Measurements from ENCODE around the gene CORO2B.

CORO2B gene

DNA sequence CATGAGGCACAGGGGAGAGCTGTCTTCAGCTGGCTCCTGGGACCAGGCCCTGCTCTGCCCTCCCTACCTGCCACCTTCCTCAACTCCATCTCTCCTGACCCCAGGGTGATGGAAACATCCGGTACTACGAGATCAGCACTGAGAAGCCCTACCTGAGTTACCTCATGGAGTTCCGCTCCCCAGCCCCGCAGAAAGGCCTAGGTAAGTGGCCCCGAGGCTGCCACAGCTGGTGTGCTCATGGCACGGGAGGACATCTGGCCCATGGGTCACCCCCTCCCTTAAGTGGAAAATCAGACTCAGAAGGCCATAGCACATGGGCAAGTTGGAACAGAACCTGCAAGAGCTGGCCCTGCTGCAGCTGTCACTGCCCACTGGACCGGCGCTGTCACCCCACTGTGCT is 136.3 kb downstream of the CORO2B start:
- DNase-seq (ENCODE audit: low read depth), result no peak
- H3K4me3 ChIP-seq (ENCODE audit: control insufficient read depth, low read depth, low read length), result no peak overlapping the region
- TF ChIP-seq, protein P1, sequence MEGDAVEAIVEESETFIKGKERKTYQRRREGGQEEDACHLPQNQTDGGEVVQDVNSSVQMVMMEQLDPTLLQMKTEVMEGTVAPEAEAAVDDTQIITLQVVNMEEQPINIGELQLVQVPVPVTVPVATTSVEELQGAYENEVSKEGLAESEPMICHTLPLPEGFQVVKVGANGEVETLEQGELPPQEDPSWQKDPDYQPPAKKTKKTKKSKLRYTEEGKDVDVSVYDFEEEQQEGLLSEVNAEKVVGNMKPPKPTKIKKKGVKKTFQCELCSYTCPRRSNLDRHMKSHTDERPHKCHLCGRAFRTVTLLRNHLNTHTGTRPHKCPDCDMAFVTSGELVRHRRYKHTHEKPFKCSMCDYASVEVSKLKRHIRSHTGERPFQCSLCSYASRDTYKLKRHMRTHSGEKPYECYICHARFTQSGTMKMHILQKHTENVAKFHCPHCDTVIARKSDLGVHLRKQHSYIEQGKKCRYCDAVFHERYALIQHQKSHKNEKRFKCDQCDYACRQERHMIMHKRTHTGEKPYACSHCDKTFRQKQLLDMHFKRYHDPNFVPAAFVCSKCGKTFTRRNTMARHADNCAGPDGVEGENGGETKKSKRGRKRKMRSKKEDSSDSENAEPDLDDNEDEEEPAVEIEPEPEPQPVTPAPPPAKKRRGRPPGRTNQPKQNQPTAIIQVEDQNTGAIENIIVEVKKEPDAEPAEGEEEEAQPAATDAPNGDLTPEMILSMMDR (IDR thresholded peaks at IDR 0.05; ENCODE audit: control insufficient read depth, insufficient read depth, low read depth, low read length, missing control alignments), result no peak

DNA sequence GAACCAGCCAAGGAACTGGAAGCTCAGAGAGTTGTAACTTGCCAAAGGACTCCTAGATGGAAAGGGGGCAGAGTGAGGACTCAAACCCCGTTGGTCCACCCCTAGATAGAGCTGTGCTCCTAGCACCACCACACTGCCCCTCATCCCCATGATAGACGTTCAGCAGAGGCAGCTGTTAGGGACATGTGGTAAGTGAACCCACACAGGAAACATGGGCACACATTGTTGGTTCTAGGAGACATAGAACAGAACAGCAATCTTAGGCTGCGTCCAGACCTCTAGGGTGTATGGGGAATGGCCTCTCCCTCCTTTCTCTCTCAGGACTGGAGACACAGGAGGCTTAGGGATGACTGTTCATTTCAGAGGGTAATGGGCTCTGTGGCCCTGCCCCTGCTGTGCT is 139.2 kb downstream of the CORO2B start:
- TF ChIP-seq, protein P1 (IDR thresholded peaks at IDR 0.05; ENCODE audit: control insufficient read depth, insufficient read depth, low read depth, low read length, missing control alignments), result no peak
- no peak for DNase-seq (ENCODE audit: low read depth)
- no peak overlapping the region for H3K4me3 ChIP-seq (ENCODE audit: control insufficient read depth, low read depth, low read length)

DNA sequence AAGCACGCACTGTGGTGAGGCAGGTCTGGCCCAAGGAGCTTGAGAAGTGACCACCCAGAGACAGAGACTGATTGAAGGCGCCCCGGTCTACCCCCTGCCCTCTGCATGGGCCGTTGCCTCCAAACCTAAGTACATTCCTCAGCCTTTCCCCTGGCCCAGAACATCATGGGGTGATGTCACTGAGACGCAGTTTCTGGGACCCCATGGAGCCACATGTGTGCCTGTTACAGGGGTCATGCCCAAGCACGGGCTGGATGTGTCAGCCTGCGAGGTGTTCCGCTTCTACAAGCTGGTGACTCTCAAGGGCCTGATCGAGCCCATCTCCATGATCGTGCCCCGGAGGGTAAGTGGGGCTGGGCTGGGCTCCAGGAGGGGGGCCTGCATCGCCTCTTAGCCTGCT is 139.7 kb downstream of the CORO2B start:
- no peak overlapping the region for H3K4me3 ChIP-seq (ENCODE audit: control insufficient read depth, low read depth, low read length)
- no peak for DNase-seq (ENCODE audit: low read depth)
- TF ChIP-seq, protein P1 (IDR thresholded peaks at IDR 0.05; ENCODE audit: control insufficient read depth, insufficient read depth, low read depth, low read length, missing control alignments), result no peak

DNA sequence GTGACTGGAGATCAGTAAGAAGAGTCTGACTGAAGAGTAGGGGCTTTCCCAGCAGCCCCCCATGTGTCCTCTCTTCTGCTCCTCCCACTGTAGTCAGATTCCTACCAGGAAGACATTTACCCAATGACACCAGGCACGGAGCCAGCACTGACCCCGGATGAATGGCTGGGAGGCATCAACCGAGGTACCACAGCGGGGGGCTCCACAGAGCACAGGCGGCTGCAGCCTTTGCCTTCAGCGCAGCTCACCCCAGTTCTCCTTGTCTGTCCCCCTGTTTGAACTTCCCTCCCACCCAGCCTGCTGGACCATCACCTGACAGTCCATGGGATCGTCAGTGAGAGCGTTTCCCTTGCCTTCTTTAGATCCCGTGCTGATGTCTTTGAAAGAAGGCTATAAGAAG is 140.3 kb downstream of the CORO2B start:
- H3K4me3 ChIP-seq (ENCODE audit: control insufficient read depth, low read depth, low read length), result no peak overlapping the region
- TF ChIP-seq, protein P1 (IDR thresholded peaks at IDR 0.05; ENCODE audit: control insufficient read depth, insufficient read depth, low read depth, low read length, missing control alignments), result no peak
- DNase-seq (ENCODE audit: low read depth), result no peak

DNA sequence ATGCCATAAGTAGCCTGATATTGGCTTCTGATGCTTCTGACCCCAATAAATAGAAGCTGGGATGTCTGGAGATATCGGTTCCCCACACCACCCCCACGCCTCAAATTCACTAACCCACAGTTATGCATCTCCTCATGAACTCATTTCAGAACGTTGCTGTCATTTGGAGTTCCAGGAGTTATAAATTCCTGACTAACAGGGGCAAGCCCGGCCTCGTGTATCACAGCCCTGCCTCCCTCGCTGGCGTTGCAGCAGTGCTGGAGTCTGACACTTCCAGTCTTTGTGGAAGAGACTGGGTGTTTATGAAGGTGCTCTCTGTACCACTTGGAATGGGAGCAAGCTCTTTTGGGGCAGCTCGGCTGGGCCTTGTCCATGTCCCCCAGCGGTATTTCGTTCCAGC is 140.9 kb downstream of the CORO2B start:
- H3K4me3 ChIP-seq (ENCODE audit: control insufficient read depth, low read depth, low read length), result no peak overlapping the region
- TF ChIP-seq, protein P1 (IDR thresholded peaks at IDR 0.05; ENCODE audit: control insufficient read depth, insufficient read depth, low read depth, low read length, missing control alignments), result no peak
- no peak for DNase-seq (ENCODE audit: low read depth)

DNA sequence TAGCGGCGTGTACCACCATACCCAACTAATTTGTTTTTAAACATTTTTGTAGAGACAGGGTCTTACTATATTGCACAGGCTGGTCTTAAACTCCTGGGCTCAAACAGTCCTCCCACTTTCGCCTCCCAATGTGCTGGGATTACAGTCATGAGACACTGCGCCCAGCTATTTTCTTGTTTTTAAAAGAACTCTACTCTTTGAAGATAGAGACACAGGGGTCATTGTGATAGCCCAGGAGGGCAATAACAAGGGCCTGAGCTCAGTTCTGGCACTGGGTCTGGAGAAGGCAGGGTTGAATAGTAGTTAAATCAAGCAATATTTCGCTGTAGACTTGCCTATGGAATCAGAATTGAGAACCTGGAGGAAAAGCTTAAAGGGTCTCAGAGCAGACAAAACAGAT is 143.1 kb downstream of the CORO2B start:
- TF ChIP-seq, protein P1 (IDR thresholded peaks at IDR 0.05; ENCODE audit: control insufficient read depth, insufficient read depth, low read depth, low read length, missing control alignments), result no peak
- H3K4me3 ChIP-seq (ENCODE audit: control insufficient read depth, low read depth, low read length), result no peak overlapping the region
- no peak for DNase-seq (ENCODE audit: low read depth)

DNA sequence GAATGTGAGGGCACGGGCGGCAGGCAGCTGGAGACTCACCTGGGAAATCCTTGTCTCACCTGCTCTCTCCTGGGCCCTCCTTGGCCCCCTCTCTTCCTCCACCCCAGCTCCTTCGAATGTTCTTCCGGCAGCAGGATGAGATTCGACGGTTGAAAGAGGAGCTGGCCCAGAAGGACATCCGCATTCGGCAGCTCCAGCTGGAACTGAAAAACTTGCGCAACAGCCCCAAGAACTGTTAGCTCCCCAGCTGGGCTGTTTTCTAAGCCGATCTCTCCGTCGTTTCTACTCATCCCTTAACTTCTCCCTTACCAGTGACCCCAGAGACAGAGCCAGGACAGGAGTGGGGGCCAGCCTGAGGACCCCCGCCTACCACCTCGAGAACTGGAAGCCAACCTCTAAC is 146.9 kb downstream of the CORO2B start:
- H3K4me3 ChIP-seq (ENCODE audit: control insufficient read depth, low read depth, low read length), result no peak overlapping the region
- no peak for DNase-seq (ENCODE audit: low read depth)
- TF ChIP-seq, protein P1 (IDR thresholded peaks at IDR 0.05; ENCODE audit: control insufficient read depth, insufficient read depth, low read depth, low read length, missing control alignments), result no peak

Measured in AG09309 (cell line).